Gastrocnemius medialis (tissue), 4 donors: ENCODE data around the gene WFS1. TPM values are rescaled to one million over a fixed set of nuclear protein-coding genes. Genes with fewer than 3 reads are reported as not detected.

Experiments
- ATAC-seq, 2 donors: fragments of 150-250 bp; one replicate each; pipeline ENCODE4 v1.9.1; 2016
- DNase-seq, 2 donors: peaks; one replicate each; pipeline ENCODE4 v3.0.0-alpha.2; 2019
- H3K27ac ChIP-seq, 4 donors: fragments of 200-600 bp; sonication (generic); 1 replicate in 1 of 4; 2 replicates in 3 of 4; pipeline ENCODE4 v1.5.1; 2016 to 2018; ENCODE audit warnings: mild to moderate bottlenecking in 2 of 4, moderate library complexity in 1 of 4
- H3K27me3 ChIP-seq, 3 donors: fragments of 200-600 bp; sonication (generic) in 2 of 3; 1 replicate in 1 of 3; 2 replicates in 2 of 3; pipeline versions ENCODE4 v1.5.1 to v1.6.0; 2016 to 2019; ENCODE audit warnings: mild to moderate bottlenecking in 1 of 3, moderate library complexity in 1 of 3
- H3K36me3 ChIP-seq, 2 donors: fragments of 200-600 bp; sonication (generic) in 1 of 2; one replicate each; pipeline ENCODE4 v1.5.1; 2017 to 2018
- H3K4me1 ChIP-seq, 2 donors: fragments of 200-600 bp; sonication (generic) in 1 of 2; one replicate each; pipeline ENCODE4 v1.5.1; 2016 to 2017; ENCODE audit warnings: mild to moderate bottlenecking in 2 of 2
- H3K4me3 ChIP-seq, 4 donors: fragments of 200-600 bp; sonication (generic) in 3 of 4; 1 replicate in 1 of 4; 2 replicates in 3 of 4; pipeline ENCODE4 v1.5.1; 2016 to 2019; ENCODE audit warnings: mild to moderate bottlenecking in 2 of 4
- H3K9me3 ChIP-seq, 3 donors: fragments of 200-600 bp; sonication (generic) in 2 of 3; 1 replicate in 1 of 3; 2 replicates in 2 of 3; pipeline ENCODE4 v1.5.1; 2016 to 2019
- CTCF ChIP-seq, 5 experiments: fragments of 450-650 bp in 3 of 5; fragments of 200-600 bp in 2 of 5; sonication (generic) in 2 of 5; IDR thresholded peaks in 4 of 5; conservative IDR thresholded peaks in 1 of 5; 1 replicate in 4 of 5; 2 replicates in 1 of 5; pipeline ENCODE4 v1.5.1; 2016 to 2019; ENCODE audit warnings: antibody characterized with exemption in 5 of 5, mild to moderate bottlenecking in 3 of 5, moderate library complexity in 3 of 5
- POLR2A ChIP-seq, 2 donors: fragments of 450-650 bp; IDR thresholded peaks; one replicate each; pipeline ENCODE4 v1.6.1; 2017; ENCODE audit warnings: antibody characterized with exemption in 2 of 2, mild to moderate bottlenecking in 2 of 2, moderate library complexity in 2 of 2
- in situ Hi-C, 4 donors: fragments of 200-750 bp; cut with MboI; loops; one replicate each; pipeline versions ENCODE4 v1.15.0 to v1.8.0; 2017; ENCODE audit warnings: low sequenced_read_pairs in 4 of 4
- intact Hi-C: fragments of 100-400 bp; cut with DNase I; formaldehyde crosslinking; loops from one replicate; pipeline ENCODE4 v1.15.1; 2023; ENCODE audit warnings: low total_unique reads
- total RNA-seq, 4 donors: library from RNA; depleted of rRNA; stranded (reverse); fragments of >200 nt; gene quantifications; one replicate each; pipeline versions ENCODE4 v1.1.0 to v1.2.3, GENCODE V29; 2016

WFS1 gene
- total RNA-seq, 4 donors from 2014 or later, result 13.6 to 23.7 (median 15.6) TPM

GRCh38 chr4:6340446-6341015 is 70.9 kb downstream of the WFS1 start:
- in situ Hi-C loops (no loop called here), intact Hi-C loops (no loop called here)
- H3K4me3 ChIP-seq, result no peak overlapping the region
- no peak overlapping the region for H3K27ac ChIP-seq
- H3K9me3 ChIP-seq, result no peaks in the 10 kb centered on the region
- no peaks in the 10 kb centered on the region for H3K36me3 ChIP-seq
- peaks cover 30 to 32% (median 31%) of the 10 kb centered on the region in 3 donors for H3K27me3 ChIP-seq
- TF ChIP-seq CTCF (IDR thresholded peaks at IDR 0.05 in 4 of 5, conservative IDR thresholded peaks at IDR 0.05 in 1 of 5) (no peak), POLR2A (IDR thresholded peaks at IDR 0.05) (no peak)
- H3K4me1 ChIP-seq, result no peaks in the 10 kb centered on the region
- DNase-seq (no peak), ATAC-seq (no peak)

- ATAC-seq (no peak), DNase-seq (no peak)
- H3K36me3 ChIP-seq, result no peaks in the 10 kb centered on the region
- H3K9me3 ChIP-seq, result no peaks in the 10 kb centered on the region
- H3K27me3 ChIP-seq, result peaks cover 30 to 35% (median 32%) of the 10 kb centered on the region in 3 donors
- H3K27ac ChIP-seq, result no peak overlapping the region
- no peak overlapping the region for H3K4me3 ChIP-seq
- no peaks in the 10 kb centered on the region for H3K4me1 ChIP-seq
- in situ Hi-C loops, result no loop called here
- intact Hi-C loops, result no loop called here
- TF ChIP-seq POLR2A (IDR thresholded peaks at IDR 0.05) (no peak), CTCF (IDR thresholded peaks at IDR 0.05 in 4 of 5, conservative IDR thresholded peaks at IDR 0.05 in 1 of 5) (no peak)
These were observed 72.0 kb downstream of the WFS1 start for GRCh38 chr4:6341696-6342095.

DNA sequence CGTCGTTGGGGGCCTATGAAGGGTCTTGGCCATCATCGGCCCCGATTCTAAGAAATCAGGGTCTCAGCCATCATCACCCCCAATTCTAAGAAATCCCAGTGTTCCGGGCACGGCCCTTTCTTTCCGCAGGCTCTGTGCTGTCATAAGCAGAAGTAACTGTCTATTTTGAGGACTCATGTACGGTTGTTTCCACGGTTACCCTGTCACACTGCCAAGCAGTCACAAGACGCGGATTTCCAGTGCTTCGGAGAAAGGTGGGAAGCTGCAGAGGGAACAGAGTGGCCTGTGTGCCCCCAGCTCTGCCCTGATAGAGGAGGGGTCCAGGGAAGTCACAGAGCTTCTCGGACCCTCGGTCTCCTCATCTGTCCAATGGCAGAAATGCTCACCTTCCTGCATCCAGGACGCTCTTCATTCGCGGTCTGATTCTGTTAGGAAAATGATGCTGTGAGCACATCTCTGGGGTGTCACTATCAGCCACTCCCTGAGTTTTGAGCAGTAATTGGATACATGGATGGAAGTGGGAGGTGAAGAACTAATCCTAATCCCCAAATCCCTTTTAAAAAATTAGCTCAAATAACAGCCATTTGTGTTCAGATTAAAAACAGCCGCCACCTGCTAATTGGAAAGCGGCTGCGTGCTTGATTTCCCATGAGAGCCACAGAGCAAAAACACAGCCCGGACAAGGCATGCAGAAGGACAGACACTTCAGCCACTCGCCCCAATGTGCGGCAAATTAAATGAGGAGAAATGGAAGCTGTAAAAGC is 73.1 kb downstream of the WFS1 start:
- Histone ChIP-seq H3K27ac (no peak overlapping the region), H3K36me3 (no peaks in the 10 kb centered on the region), H3K27me3 (peaks cover 30 to 36% (median 35%) of the 10 kb centered on the region in 3 donors), H3K9me3 (no peaks in the 10 kb centered on the region), H3K4me3 (no peak overlapping the region), H3K4me1 (no peaks in the 10 kb centered on the region)
- intact Hi-C loops (no loop called here), in situ Hi-C loops (no loop called here)
- DNase-seq (peak in 1 of 2 donors; percentile 40), ATAC-seq (no peak)
- no peak for TF ChIP-seq CTCF (IDR thresholded peaks at IDR 0.05 in 4 of 5, conservative IDR thresholded peaks at IDR 0.05 in 1 of 5)
- TF ChIP-seq POLR2A (IDR thresholded peaks at IDR 0.05), result no peak

DNA sequence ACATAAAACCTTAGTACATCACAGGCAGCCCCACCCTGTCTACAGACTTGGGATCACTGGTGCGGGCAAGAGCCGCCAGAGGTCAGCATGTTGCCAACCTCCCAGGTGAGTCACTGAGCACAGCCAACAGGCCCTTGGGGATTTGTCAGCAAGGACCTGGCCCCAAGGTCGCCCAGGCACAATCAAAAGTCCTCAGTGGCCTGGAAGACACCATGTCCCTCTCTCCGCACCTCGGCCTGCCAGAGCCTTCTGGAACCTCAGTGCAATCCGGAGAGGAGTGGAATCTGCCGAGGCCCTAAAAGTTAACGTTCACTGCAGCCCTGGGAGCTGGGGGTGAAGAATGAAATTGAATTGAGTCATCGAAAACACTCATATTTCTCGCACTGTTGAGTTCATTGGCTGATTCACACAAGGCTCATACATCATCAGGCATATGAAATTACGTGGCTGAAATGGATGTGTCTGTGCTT is 74.3 kb downstream of the WFS1 start:
- no peak for ATAC-seq
- no peaks in the 10 kb centered on the region for H3K9me3 ChIP-seq
- no peak for DNase-seq
- no peak for TF ChIP-seq POLR2A (IDR thresholded peaks at IDR 0.05)
- no peak for TF ChIP-seq CTCF (IDR thresholded peaks at IDR 0.05 in 4 of 5, conservative IDR thresholded peaks at IDR 0.05 in 1 of 5)
- intact Hi-C loops (no loop called here), in situ Hi-C loops (no loop called here)
- no peak overlapping the region for H3K4me3 ChIP-seq
- peaks cover 24 to 31% (median 27%) of the 10 kb centered on the region in 3 donors for H3K27me3 ChIP-seq
- H3K4me1 ChIP-seq, result no peaks in the 10 kb centered on the region
- no peak overlapping the region for H3K27ac ChIP-seq
- no peaks in the 10 kb centered on the region for H3K36me3 ChIP-seq
